Ovary (tissue), 9 donors: ENCODE data around the gene IFT80. TPM values are rescaled to one million over a fixed set of nuclear protein-coding genes. Genes with fewer than 3 reads are reported as not detected.

ENCODE experiments used
- DNase-seq, 5 donors: peaks; one replicate each; pipeline ENCODE4 v3.0.0-alpha.2; 2019 to 2020
- H3K27ac ChIP-seq, 2 donors: fragments of 200-600 bp; one replicate each; pipeline versions ENCODE4 v1.5.1 to v1.8.0; 2019 to 2022
- H3K27me3 ChIP-seq: fragments of 200-600 bp; one replicate; pipeline ENCODE4 v1.8.0; 2022
- H3K36me3 ChIP-seq: fragments of 200-600 bp; sonication (generic); one replicate; pipeline ENCODE4 v1.5.1; 2019
- H3K4me1 ChIP-seq: one replicate; pipeline ENCODE4 v1.8.1; 2013; ENCODE audit warnings: mild to moderate bottlenecking, moderate library complexity; ENCODE audit not compliant: insufficient read depth
- H3K4me3 ChIP-seq: fragments of 200-600 bp; sonication (generic); one replicate; pipeline ENCODE4 v1.5.1; 2017
- H3K9me3 ChIP-seq, 2 donors: fragments of 200-600 bp in 1 of 2; sonication (generic) in 1 of 2; one replicate each; pipeline versions ENCODE4 v1.5.1 to v1.8.1; 2013 to 2019; ENCODE audit warnings: mild to moderate bottlenecking in 1 of 2, moderate library complexity in 1 of 2
- CTCF ChIP-seq, 3 donors: fragments of 450-650 bp in 2 of 3; fragments of 200-600 bp in 1 of 3; IDR thresholded peaks; one replicate each; pipeline versions ENCODE4 v1.5.1 to v1.8.0; 2016 to 2022; ENCODE audit warnings: antibody characterized with exemption in 3 of 3, mild to moderate bottlenecking in 1 of 3
- EP300 ChIP-seq: sonication (generic); formaldehyde crosslinking; IDR thresholded peaks from one replicate; pipeline ENCODE4 v1.6.1; 2017; ENCODE audit warnings: antibody characterized with exemption
- POLR2A ChIP-seq: fragments of 450-650 bp; IDR thresholded peaks from one replicate; pipeline ENCODE4 v1.6.1; 2017; ENCODE audit warnings: antibody characterized with exemption, mild to moderate bottlenecking, moderate library complexity
- WGBS, 3 donors: extraction: QIAGEN DNeasy Blood & Tissue Kit in 1 of 3; methylation state at CpG; one replicate each; pipeline versions ENCODE4 v1.1.5 to v1.1.7; 2013 to 2017; 5-methylcytosine and 5-hydroxymethylcytosine counted together
- intact Hi-C, 4 donors: fragments of 100-400 bp; cut with DNase I; formaldehyde crosslinking; loops; one replicate each; pipeline versions ENCODE4 v1.11.0 to v1.15.1; 2022 to 2023
- polyA plus RNA-seq, 2 donors: library from polyadenylated mRNA; stranded (reverse); fragments of 200-250 nt in 1 of 2; fragments of 350-450 nt in 1 of 2; fragmentation: Illumina TruSeq in 1 of 2; extraction: RNeasy Lipid Tissue Mini Kit (QIAGEN cat#74804) in 1 of 2; gene quantifications; one replicate each; pipeline ENCODE4 v1.2.3, GENCODE V29; 2013 to 2014
- total RNA-seq, 7 donors: library from RNA; depleted of rRNA in 2 of 7; stranded (reverse); fragments of >200 nt in 2 of 7; fragmentation: NEBNext Ultra II Directional in 3 of 7; extraction: Animal tissue kit (Norgen Biotek cat#: 25700) in 3 of 7; gene quantifications; one replicate each; pipeline versions ENCODE4 v1.1.0 to v1.2.4, GENCODE V29; 2016 to 2023
- donor health status: DM: no; HTN: no; CAD: no; lungs with moderate emphysema.
- donor health status: DM: no; HTN: no; CAD: no.
- donor health status: Bipolar disorder and iron deficiency.
- donor health status: DM: yes; HTN: yes; CAD: no.
- donor health status: DM: no; HTN: no; CAD: no.
- donor health status: DM: yes; HTN: yes; CAD: no.

IFT80 gene
- total and polyA plus RNA-seq, 9 donors, result 16.8 to 39.6 (median 28.8) TPM

- no peaks in the 10 kb centered on the region for H3K36me3 ChIP-seq
- intact Hi-C loops, result no loop called here
- DNase-seq, result no peak
- H3K9me3 ChIP-seq, result no peaks in the 10 kb centered on the region
- no peaks in the 10 kb centered on the region for H3K27me3 ChIP-seq
- no peak overlapping the region for H3K4me3 ChIP-seq
- H3K4me1 ChIP-seq, result peaks cover 1% of the 10 kb centered on the region
- TF ChIP-seq CTCF (IDR thresholded peaks at IDR 0.05), result no peak
- TF ChIP-seq EP300, result no peak
- no peak for TF ChIP-seq POLR2A
- WGBS, 3 donors, result 53 to 66% (median 57%) methylated on average over 11 of the region's 11 CpGs
- no peak overlapping the region for H3K27ac ChIP-seq
These were observed 3.4 kb upstream of the IFT80 start for GRCh38 chr3:160402221-160403027.

GRCh38 chr3:160401291-160402095 is 2.5 kb upstream of the IFT80 start:
- WGBS, 3 donors, result 34 to 40% (median 34%) methylated on average over 16 of the region's 16 CpGs
- no peaks in the 10 kb centered on the region for H3K36me3 ChIP-seq
- H3K4me1 ChIP-seq, result peaks cover 1% of the 10 kb centered on the region
- H3K27me3 ChIP-seq, result no peaks in the 10 kb centered on the region
- no peak for TF ChIP-seq CTCF (IDR thresholded peaks at IDR 0.05)
- no peak for TF ChIP-seq POLR2A
- TF ChIP-seq EP300, result no peak
- H3K4me3 ChIP-seq, result peak overlapping the region; percentile 77
- H3K9me3 ChIP-seq, result no peaks in the 10 kb centered on the region
- no peak for DNase-seq
- intact Hi-C loops, result no loop called here
- H3K27ac ChIP-seq, result no peak overlapping the region

DNA sequence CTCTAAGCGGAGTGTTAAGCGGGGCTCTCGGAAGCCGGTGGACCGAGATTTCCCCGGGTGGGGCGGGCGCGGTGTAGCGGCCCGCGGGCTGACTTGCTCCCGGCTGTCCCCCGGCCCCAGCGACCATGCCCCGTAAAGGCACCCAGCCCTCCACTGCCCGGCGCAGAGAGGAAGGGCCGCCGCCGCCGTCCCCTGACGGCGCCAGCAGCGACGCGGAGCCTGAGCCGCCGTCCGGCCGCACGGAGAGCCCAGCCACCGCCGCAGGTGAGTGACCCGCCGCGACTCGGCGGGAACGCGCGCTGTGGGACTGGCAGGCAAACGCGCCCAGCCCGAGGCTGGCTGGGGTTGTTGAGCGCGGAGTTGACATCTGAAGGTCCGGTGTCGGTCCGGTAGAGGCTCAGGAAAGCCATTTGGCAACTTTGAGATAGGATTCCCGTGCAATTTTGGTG is 1.7 kb upstream of the IFT80 start:
- intact Hi-C loops, result no loop called here
- peak overlapping the region; percentile 77 for H3K4me3 ChIP-seq
- no peak overlapping the region for H3K27ac ChIP-seq
- 1 to 3% (median 1%) methylated on average over 26 to 51 of the region's 51 CpGs for WGBS, 3 donors
- no peaks in the 10 kb centered on the region for H3K9me3 ChIP-seq
- TF ChIP-seq POLR2A (no peak), CTCF (IDR thresholded peaks at IDR 0.05) (no peak), EP300 (no peak)
- H3K27me3 ChIP-seq, result no peaks in the 10 kb centered on the region
- H3K4me1 ChIP-seq, result peaks cover 1% of the 10 kb centered on the region
- DNase-seq, result peak in 3 of 5 donors; percentile 19 to 42 (median 38)
- H3K36me3 ChIP-seq, result no peaks in the 10 kb centered on the region

GRCh38 chr3:160400030-160400701 is 1.1 kb upstream of the IFT80 start:
- TF ChIP-seq POLR2A, result no peak
- no peak for TF ChIP-seq EP300
- TF ChIP-seq CTCF (IDR thresholded peaks at IDR 0.05), result no peak
- no peaks in the 10 kb centered on the region for H3K36me3 ChIP-seq
- peak; percentile 22 to 61 (median 50) for DNase-seq
- peaks cover 1% of the 10 kb centered on the region for H3K4me1 ChIP-seq
- intact Hi-C loops, result no loop called here
- peak overlapping the region; percentile 74 to 87 for H3K27ac ChIP-seq
- H3K9me3 ChIP-seq, result no peaks in the 10 kb centered on the region
- 0 to 1% (median 0%) methylated on average over 47 to 49 of the region's 49 CpGs for WGBS, 3 donors
- no peaks in the 10 kb centered on the region for H3K27me3 ChIP-seq
- H3K4me3 ChIP-seq, result peak overlapping the region; percentile 77
